Vagina (tissue), 2 donors: ENCODE results near the gene UBTD2. TPM values are rescaled to one million over a fixed set of nuclear protein-coding genes. Genes with fewer than 3 reads are reported as not detected.

ENCODE experiments used
- DNase-seq, 2 donors: peaks; one replicate each; pipeline ENCODE4 v3.0.0-alpha.2; 2017; ENCODE audit errors: extremely low spot score in 2 of 2
- H3K27ac ChIP-seq: fragments of 200-600 bp; sonication (generic); one replicate; pipeline ENCODE4 v1.5.1; 2019
- H3K27me3 ChIP-seq: fragments of 200-600 bp; sonication (generic); one replicate; pipeline ENCODE4 v1.5.1; 2019
- H3K36me3 ChIP-seq, 2 donors: fragments of 200-600 bp; sonication (generic); one replicate each; pipeline ENCODE4 v1.5.1; 2017 to 2019
- H3K4me1 ChIP-seq: fragments of 200-600 bp; sonication (generic); one replicate; pipeline ENCODE4 v1.5.1; 2019
- H3K4me3 ChIP-seq, 2 donors: fragments of 200-600 bp; sonication (generic); 1 replicate in 1 of 2; 2 replicates in 1 of 2; pipeline ENCODE4 v1.5.1; 2016 to 2019
- H3K9me3 ChIP-seq: fragments of 200-600 bp; sonication (generic); one replicate; pipeline ENCODE4 v1.5.1; 2019
- CTCF ChIP-seq, 3 experiments: fragments of 450-650 bp in 2 of 3; fragments of 200-600 bp in 1 of 3; sonication (generic) in 1 of 3; IDR thresholded peaks; one replicate each; pipeline ENCODE4 v1.5.1; 2017 to 2019; ENCODE audit warnings: antibody characterized with exemption in 3 of 3, mild to moderate bottlenecking in 2 of 3, moderate library complexity in 2 of 3
- POLR2A ChIP-seq, 2 donors: fragments of 450-650 bp; IDR thresholded peaks; one replicate each; pipeline ENCODE4 v1.6.1; 2017; ENCODE audit warnings: antibody characterized with exemption in 2 of 2, mild to moderate bottlenecking in 2 of 2, moderate library complexity in 2 of 2
- POLR2AphosphoS5 ChIP-seq, 2 donors: sonication (generic); formaldehyde crosslinking; IDR thresholded peaks; one replicate each; pipeline ENCODE4 v1.9.0; 2017; ENCODE audit warnings: antibody characterized with exemption in 2 of 2, mild to moderate bottlenecking in 2 of 2, low read depth in 1 of 2; ENCODE audit not compliant: insufficient read depth in 1 of 2
- intact Hi-C: fragments of 100-400 bp; cut with DNase I; formaldehyde crosslinking; loops from one replicate; pipeline ENCODE4 v1.15.1; 2023
- total RNA-seq: library from RNA; depleted of rRNA; stranded (reverse); fragments of >200 nt; gene quantifications from one replicate; pipeline ENCODE4 v1.2.3, GENCODE V29; 2016

Gene UBTD2
- total RNA-seq, 1 donor from 2014 or later: 22.8 TPM

DNA sequence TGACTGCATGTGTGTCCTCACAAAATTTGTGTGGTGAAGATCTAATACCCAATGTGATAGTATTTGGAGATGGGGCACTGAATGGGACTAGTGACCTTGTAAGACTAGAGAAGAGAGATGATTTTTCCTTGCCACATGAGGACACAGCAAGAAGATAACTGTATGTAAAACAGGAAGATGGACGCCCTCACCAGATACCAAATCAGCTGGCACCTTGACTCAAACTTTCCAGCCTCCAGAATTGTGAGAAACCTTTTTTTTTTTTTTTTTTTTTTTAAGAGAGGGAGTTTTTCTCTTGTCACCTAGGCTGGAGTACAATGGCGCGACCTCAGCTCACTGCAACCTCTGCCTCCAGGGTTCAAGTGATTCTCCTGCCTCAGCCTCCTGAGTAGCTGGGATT lies 40.3 kb downstream of the UBTD2 start:
- no peaks in the 10 kb centered on the region for H3K36me3 ChIP-seq
- TF ChIP-seq CTCF (IDR thresholded peaks at IDR 0.05): no peak
- no peak for TF ChIP-seq POLR2AphosphoS5 (IDR thresholded peaks at IDR 0.05; ENCODE audit: insufficient read depth in 1 of 2, low read depth in 1 of 2)
- TF ChIP-seq POLR2A (IDR thresholded peaks at IDR 0.05): no peak
- no peak overlapping the region for H3K4me3 ChIP-seq
- DNase-seq: no peak
- H3K9me3 ChIP-seq: no peaks in the 10 kb centered on the region
- no peaks in the 10 kb centered on the region for H3K27me3 ChIP-seq
- H3K27ac ChIP-seq: no peak overlapping the region
- no peaks in the 10 kb centered on the region for H3K4me1 ChIP-seq
- intact Hi-C loops: no loop called here

GRCh38 chr5:172238334-172238733 lies 45.2 kb downstream of the UBTD2 start:
- intact Hi-C loops: no loop called here
- Histone ChIP-seq H3K27me3 (no peaks in the 10 kb centered on the region), H3K9me3 (no peaks in the 10 kb centered on the region), H3K27ac (no peak overlapping the region), H3K4me3 (no peak overlapping the region), H3K36me3 (no peaks in the 10 kb centered on the region), H3K4me1 (no peaks in the 10 kb centered on the region)
- TF ChIP-seq POLR2A (IDR thresholded peaks at IDR 0.05) (no peak), CTCF (IDR thresholded peaks at IDR 0.05) (no peak), POLR2AphosphoS5 (IDR thresholded peaks at IDR 0.05; ENCODE audit: insufficient read depth in 1 of 2, low read depth in 1 of 2) (no peak)
- DNase-seq: no peak

- no peak overlapping the region for H3K27ac ChIP-seq
- H3K9me3 ChIP-seq: no peaks in the 10 kb centered on the region
- no peaks in the 10 kb centered on the region for H3K27me3 ChIP-seq
- no peak for DNase-seq
- no peak overlapping the region for H3K4me3 ChIP-seq
- intact Hi-C loops: no loop called here
- TF ChIP-seq POLR2AphosphoS5 (IDR thresholded peaks at IDR 0.05; ENCODE audit: insufficient read depth in 1 of 2, low read depth in 1 of 2): no peak
- TF ChIP-seq POLR2A (IDR thresholded peaks at IDR 0.05): no peak
- no peak for TF ChIP-seq CTCF (IDR thresholded peaks at IDR 0.05)
- no peaks in the 10 kb centered on the region for H3K36me3 ChIP-seq
- no peaks in the 10 kb centered on the region for H3K4me1 ChIP-seq
Measured at GRCh38 chr5:172235827-172236736, 47.5 kb downstream of the UBTD2 start.

DNA sequence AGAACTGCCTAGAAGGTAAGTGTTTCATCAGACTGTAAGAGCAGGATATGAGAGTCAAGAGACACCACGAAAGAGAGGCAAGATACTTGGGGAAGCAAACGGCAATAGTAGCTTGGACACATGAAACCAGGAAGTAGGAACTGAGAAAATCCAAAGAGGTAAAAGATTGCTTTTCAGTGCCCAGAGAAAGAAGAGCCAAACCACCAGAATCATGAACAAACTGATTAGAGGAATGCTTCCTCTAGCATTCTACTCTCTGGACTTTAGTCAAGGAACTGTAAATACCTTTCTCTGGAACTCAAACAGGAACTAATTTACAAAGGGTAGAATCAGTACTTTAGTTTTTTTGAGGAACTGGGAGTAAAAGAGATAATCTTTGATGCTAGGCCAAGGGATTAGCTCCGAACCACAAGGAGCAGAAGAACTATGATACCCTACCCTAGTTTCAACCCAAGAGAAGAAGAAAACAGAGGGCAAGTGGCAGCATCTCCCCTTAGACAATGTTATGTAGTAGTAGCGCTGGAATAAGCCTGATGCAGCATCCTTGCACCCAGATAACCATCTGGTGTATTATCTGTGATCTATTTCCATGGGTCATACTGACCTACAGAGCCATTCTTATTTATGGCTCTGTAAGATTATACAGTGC lies 48.3 kb downstream of the UBTD2 start:
- DNase-seq: no peak
- H3K4me3 ChIP-seq: no peak overlapping the region
- intact Hi-C loops: no loop called here
- no peaks in the 10 kb centered on the region for H3K36me3 ChIP-seq
- TF ChIP-seq POLR2AphosphoS5 (IDR thresholded peaks at IDR 0.05; ENCODE audit: insufficient read depth in 1 of 2, low read depth in 1 of 2) (no peak), CTCF (IDR thresholded peaks at IDR 0.05) (no peak), POLR2A (IDR thresholded peaks at IDR 0.05) (no peak)
- H3K27ac ChIP-seq: no peak overlapping the region
- no peaks in the 10 kb centered on the region for H3K27me3 ChIP-seq
- no peaks in the 10 kb centered on the region for H3K9me3 ChIP-seq
- no peaks in the 10 kb centered on the region for H3K4me1 ChIP-seq

DNA sequence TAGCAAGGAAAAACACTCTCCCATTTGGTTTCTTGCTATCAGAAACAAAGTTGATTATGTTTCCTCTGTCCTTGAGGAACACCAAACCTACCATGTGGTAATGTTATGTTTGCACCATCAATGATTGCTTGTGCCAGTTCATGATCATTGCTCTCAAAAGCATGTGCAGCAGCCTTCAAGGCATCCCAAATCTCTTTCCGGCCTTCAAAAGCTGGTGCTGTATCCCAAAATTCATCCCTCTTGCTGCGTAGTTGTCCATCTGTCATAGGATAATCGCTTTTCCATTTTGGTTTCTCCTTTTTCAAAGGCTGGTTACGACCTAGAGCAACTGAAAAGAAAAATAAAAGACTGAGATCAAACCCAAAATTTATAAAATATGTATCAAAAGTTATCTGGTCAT lies 49.5 kb downstream of the UBTD2 start:
- H3K9me3 ChIP-seq: no peaks in the 10 kb centered on the region
- no peaks in the 10 kb centered on the region for H3K36me3 ChIP-seq
- DNase-seq: no peak
- intact Hi-C loops: no loop called here
- H3K27me3 ChIP-seq: no peaks in the 10 kb centered on the region
- no peak overlapping the region for H3K4me3 ChIP-seq
- H3K4me1 ChIP-seq: no peaks in the 10 kb centered on the region
- TF ChIP-seq CTCF (IDR thresholded peaks at IDR 0.05): no peak
- no peak for TF ChIP-seq POLR2A (IDR thresholded peaks at IDR 0.05)
- no peak for TF ChIP-seq POLR2AphosphoS5 (IDR thresholded peaks at IDR 0.05; ENCODE audit: insufficient read depth in 1 of 2, low read depth in 1 of 2)
- no peak overlapping the region for H3K27ac ChIP-seq
